Measurements from ENCODE around the gene CACNA2D1.

The CACNA2D1 gene

GRCh38 chr7:82039621-82040020, 404.0 kb downstream of the CACNA2D1 start:
- Histone ChIP-seq H3K27ac (ENCODE audit: low read length, poor library complexity, severe bottlenecking) (no peak overlapping the region), H3K14ac (ENCODE audit: low read length in 2 of 2) (no peak overlapping the region), H2AFZ (ENCODE audit: low read depth, low read length) (no peak overlapping the region), H2BK15ac (ENCODE audit: low read depth, poor library complexity, severe bottlenecking) (no peak overlapping the region), H2AK5ac (ENCODE audit: low read length, severe bottlenecking) (no peak overlapping the region), H4K8ac (ENCODE audit: low read length) (no peak overlapping the region), H3K18ac (ENCODE audit: low read depth in 1 of 2, low read length in 2 of 2) (no peak overlapping the region), H3K4me3 (ENCODE audit: insufficient read depth in 1 of 2, low read depth in 1 of 2, low read length in 2 of 2) (no peak overlapping the region), H2BK120ac (ENCODE audit: low read depth, low read length) (no peak overlapping the region), H2BK12ac (ENCODE audit: low read length in 2 of 2) (no peak overlapping the region), H3K27me3 (ENCODE audit: control insufficient read depth in 1 of 2, insufficient read depth in 1 of 2, low read length in 2 of 2) (no peaks in the 10 kb centered on the region), H3K9ac (ENCODE audit: low read length) (no peak overlapping the region), H3K36me3 (ENCODE audit: control insufficient read depth in 1 of 2, insufficient read depth in 2 of 2, low read depth in 1 of 2, low read length in 2 of 2) (no peaks in the 10 kb centered on the region), H3K4ac (ENCODE audit: low read depth in 1 of 2, low read length in 2 of 2) (no peak overlapping the region), H3K4me1 (ENCODE audit: control insufficient read depth, insufficient read depth, low read depth, low read length) (no peaks in the 10 kb centered on the region), H3K23ac (ENCODE audit: low read length in 2 of 2) (no peak overlapping the region), H2BK5ac (ENCODE audit: low read depth, low read length, poor library complexity, severe bottlenecking) (no peak overlapping the region), H4K91ac (ENCODE audit: low read length) (no peak overlapping the region), H3K4me2 (ENCODE audit: low read length, poor library complexity, severe bottlenecking) (no peak overlapping the region), H3K9me3 (ENCODE audit: control insufficient read depth, low read length) (no peaks in the 10 kb centered on the region), H3K79me1 (replicated peaks; ENCODE audit: low read length, poor library complexity, severe bottlenecking) (no peaks in the 10 kb centered on the region)
- DNase-seq: no peak
- WGBS: 32% methylated on average over 1 of the region's 1 CpG

DNA sequence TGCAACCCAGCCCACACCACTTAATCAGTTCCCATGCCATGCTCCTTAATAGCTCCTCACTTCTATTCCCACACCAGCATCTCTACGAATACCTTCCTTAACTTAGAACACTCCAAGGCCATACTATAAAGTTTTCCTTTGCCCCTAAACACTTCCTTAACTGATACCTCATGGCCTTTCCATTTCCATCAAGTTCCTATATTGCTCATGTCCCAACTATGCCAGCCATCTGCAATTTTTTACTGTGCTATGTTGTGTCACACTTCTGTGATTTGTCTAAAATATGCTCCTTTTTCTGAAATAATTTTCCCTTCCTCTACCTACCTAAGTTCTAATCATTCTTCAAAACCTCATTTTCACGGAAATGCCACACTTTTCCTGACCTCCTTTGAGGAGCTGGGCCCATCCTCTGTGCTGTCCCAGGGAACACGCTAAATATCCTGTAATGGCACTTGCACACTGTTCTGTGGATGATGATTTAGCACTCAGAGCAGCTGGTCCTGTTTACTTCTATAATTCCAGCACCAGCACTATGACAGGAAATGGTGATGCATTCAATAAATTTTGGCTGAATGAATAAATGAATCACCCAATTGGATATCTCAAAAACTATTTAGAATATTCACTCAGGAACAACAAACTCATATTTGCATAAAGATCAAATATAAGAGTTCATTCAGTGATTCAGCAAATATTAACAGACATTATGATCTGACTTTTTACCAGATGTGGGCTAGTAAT, 407.3 kb downstream of the CACNA2D1 start:
- Histone ChIP-seq H4K8ac (ENCODE audit: low read length) (no peak overlapping the region), H2AFZ (ENCODE audit: low read depth, low read length) (no peak overlapping the region), H3K27me3 (ENCODE audit: control insufficient read depth in 1 of 2, insufficient read depth in 1 of 2, low read length in 2 of 2) (no peaks in the 10 kb centered on the region), H3K4me2 (ENCODE audit: low read length, poor library complexity, severe bottlenecking) (no peak overlapping the region), H3K23ac (ENCODE audit: low read length in 2 of 2) (no peak overlapping the region), H3K79me1 (replicated peaks; ENCODE audit: low read length, poor library complexity, severe bottlenecking) (no peaks in the 10 kb centered on the region), H2BK15ac (ENCODE audit: low read depth, poor library complexity, severe bottlenecking) (no peak overlapping the region), H3K18ac (ENCODE audit: low read depth in 1 of 2, low read length in 2 of 2) (no peak overlapping the region), H2BK12ac (ENCODE audit: low read length in 2 of 2) (peak overlapping the region in 1 of 2 experiments; percentile 59), H3K9me3 (ENCODE audit: control insufficient read depth, low read length) (no peaks in the 10 kb centered on the region), H3K9ac (ENCODE audit: low read length) (peak overlapping the region; percentile 44), H3K14ac (ENCODE audit: low read length in 2 of 2) (no peak overlapping the region), H3K4ac (ENCODE audit: low read depth in 1 of 2, low read length in 2 of 2) (no peak overlapping the region), H2BK5ac (ENCODE audit: low read depth, low read length, poor library complexity, severe bottlenecking) (no peak overlapping the region), H4K91ac (ENCODE audit: low read length) (no peak overlapping the region), H3K4me1 (ENCODE audit: control insufficient read depth, insufficient read depth, low read depth, low read length) (no peaks in the 10 kb centered on the region), H3K36me3 (ENCODE audit: control insufficient read depth in 1 of 2, insufficient read depth in 2 of 2, low read depth in 1 of 2, low read length in 2 of 2) (no peaks in the 10 kb centered on the region), H2AK5ac (ENCODE audit: low read length, severe bottlenecking) (no peak overlapping the region), H3K27ac (ENCODE audit: low read length, poor library complexity, severe bottlenecking) (no peak overlapping the region), H3K4me3 (ENCODE audit: insufficient read depth in 1 of 2, low read depth in 1 of 2, low read length in 2 of 2) (no peak overlapping the region), H2BK120ac (ENCODE audit: low read depth, low read length) (no peak overlapping the region)
- 11% methylated on average over 3 of the region's 3 CpGs for WGBS
- peak; percentile 52 for DNase-seq

DNA sequence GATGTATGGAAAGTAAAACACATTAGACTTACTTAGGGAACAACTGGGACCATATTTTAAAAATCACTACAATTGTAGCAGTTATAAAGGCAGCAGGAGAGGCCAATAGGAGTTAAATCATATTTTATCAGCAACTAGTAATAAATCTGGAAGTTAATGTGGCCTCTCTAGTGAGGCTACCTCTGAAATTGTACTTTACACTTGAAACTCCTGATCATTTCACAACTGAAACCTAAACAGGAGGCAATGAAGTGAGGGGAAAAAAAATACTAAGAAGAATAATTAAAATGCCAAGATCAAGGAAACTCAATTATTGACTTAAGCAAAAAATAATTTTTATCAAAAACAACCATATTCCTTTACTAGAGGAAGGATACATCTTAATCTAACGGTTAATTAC, 408.1 kb downstream of the CACNA2D1 start:
- 100% methylated on average over 1 of the region's 1 CpG for WGBS
- Histone ChIP-seq H3K9ac (ENCODE audit: low read length) (peak overlapping the region; percentile 44), H2AK5ac (ENCODE audit: low read length, severe bottlenecking) (no peak overlapping the region)

GRCh38 chr7:82032901-82033300, 410.7 kb downstream of the CACNA2D1 start:
- Histone ChIP-seq H3K36me3 (ENCODE audit: control insufficient read depth in 1 of 2, insufficient read depth in 2 of 2, low read depth in 1 of 2, low read length in 2 of 2) (peaks cover 0 to 3% of the 10 kb centered on the region in 2 experiments), H3K4me3 (ENCODE audit: insufficient read depth in 1 of 2, low read depth in 1 of 2, low read length in 2 of 2) (no peak overlapping the region), H3K18ac (ENCODE audit: low read depth in 1 of 2, low read length in 2 of 2) (no peak overlapping the region), H3K27ac (ENCODE audit: low read length, poor library complexity, severe bottlenecking) (no peak overlapping the region), H4K8ac (ENCODE audit: low read length) (no peak overlapping the region), H2AFZ (ENCODE audit: low read depth, low read length) (no peak overlapping the region), H2BK120ac (ENCODE audit: low read depth, low read length) (no peak overlapping the region), H3K4me1 (ENCODE audit: control insufficient read depth, insufficient read depth, low read depth, low read length) (no peaks in the 10 kb centered on the region), H4K91ac (ENCODE audit: low read length) (no peak overlapping the region), H2BK12ac (ENCODE audit: low read length in 2 of 2) (no peak overlapping the region), H2AK5ac (ENCODE audit: low read length, severe bottlenecking) (no peak overlapping the region), H3K79me1 (replicated peaks; ENCODE audit: low read length, poor library complexity, severe bottlenecking) (no peaks in the 10 kb centered on the region), H3K4me2 (ENCODE audit: low read length, poor library complexity, severe bottlenecking) (no peak overlapping the region), H3K14ac (ENCODE audit: low read length in 2 of 2) (no peak overlapping the region), H3K4ac (ENCODE audit: low read depth in 1 of 2, low read length in 2 of 2) (no peak overlapping the region), H3K9me3 (ENCODE audit: control insufficient read depth, low read length) (no peaks in the 10 kb centered on the region), H3K9ac (ENCODE audit: low read length) (no peak overlapping the region), H3K27me3 (ENCODE audit: control insufficient read depth in 1 of 2, insufficient read depth in 1 of 2, low read length in 2 of 2) (no peaks in the 10 kb centered on the region), H3K23ac (ENCODE audit: low read length in 2 of 2) (no peak overlapping the region), H2BK15ac (ENCODE audit: low read depth, poor library complexity, severe bottlenecking) (no peak overlapping the region), H2BK5ac (ENCODE audit: low read depth, low read length, poor library complexity, severe bottlenecking) (no peak overlapping the region)
- 91% methylated on average over 2 of the region's 3 CpGs for WGBS
- DNase-seq: no peak

More for the DNA sequence above, 408.1 kb downstream of the CACNA2D1 start:
- DNase-seq: no peak
- peaks cover 0 to 3% of the 10 kb centered on the region in 2 experiments for H3K36me3 ChIP-seq (ENCODE audit: control insufficient read depth in 1 of 2, insufficient read depth in 2 of 2, low read depth in 1 of 2, low read length in 2 of 2)
- no peak overlapping the region for H2BK5ac ChIP-seq (ENCODE audit: low read depth, low read length, poor library complexity, severe bottlenecking)
- no peak overlapping the region for H3K27ac ChIP-seq (ENCODE audit: low read length, poor library complexity, severe bottlenecking)
- H3K18ac ChIP-seq (ENCODE audit: low read depth in 1 of 2, low read length in 2 of 2): no peak overlapping the region
- H3K4me2 ChIP-seq (ENCODE audit: low read length, poor library complexity, severe bottlenecking): no peak overlapping the region
- no peak overlapping the region for H3K4ac ChIP-seq (ENCODE audit: low read depth in 1 of 2, low read length in 2 of 2)
- no peaks in the 10 kb centered on the region for H3K79me1 ChIP-seq (replicated peaks; ENCODE audit: low read length, poor library complexity, severe bottlenecking)
- no peak overlapping the region for H2BK120ac ChIP-seq (ENCODE audit: low read depth, low read length)
- H2AFZ ChIP-seq (ENCODE audit: low read depth, low read length): no peak overlapping the region
- H3K4me3 ChIP-seq (ENCODE audit: insufficient read depth in 1 of 2, low read depth in 1 of 2, low read length in 2 of 2): no peak overlapping the region
- no peaks in the 10 kb centered on the region for H3K9me3 ChIP-seq (ENCODE audit: control insufficient read depth, low read length)
- no peaks in the 10 kb centered on the region for H3K4me1 ChIP-seq (ENCODE audit: control insufficient read depth, insufficient read depth, low read depth, low read length)
- H4K91ac ChIP-seq (ENCODE audit: low read length): no peak overlapping the region
- H2BK15ac ChIP-seq (ENCODE audit: low read depth, poor library complexity, severe bottlenecking): no peak overlapping the region
- H3K27me3 ChIP-seq (ENCODE audit: control insufficient read depth in 1 of 2, insufficient read depth in 1 of 2, low read length in 2 of 2): no peaks in the 10 kb centered on the region
- H4K8ac ChIP-seq (ENCODE audit: low read length): no peak overlapping the region
- H2BK12ac ChIP-seq (ENCODE audit: low read length in 2 of 2): no peak overlapping the region
- no peak overlapping the region for H3K23ac ChIP-seq (ENCODE audit: low read length in 2 of 2)
- no peak overlapping the region for H3K14ac ChIP-seq (ENCODE audit: low read length in 2 of 2)
